Activated naive CD4-positive, alpha-beta T cell treated with Interleukin-2 at 50 U/mL for 16 hours (primary cell): ENCODE results near the gene BAG5.

Experiments used
- DNase-seq: peaks from one replicate; pipeline ENCODE4 v3.0.0-alpha.2; 2020

Gene BAG5

DNA sequence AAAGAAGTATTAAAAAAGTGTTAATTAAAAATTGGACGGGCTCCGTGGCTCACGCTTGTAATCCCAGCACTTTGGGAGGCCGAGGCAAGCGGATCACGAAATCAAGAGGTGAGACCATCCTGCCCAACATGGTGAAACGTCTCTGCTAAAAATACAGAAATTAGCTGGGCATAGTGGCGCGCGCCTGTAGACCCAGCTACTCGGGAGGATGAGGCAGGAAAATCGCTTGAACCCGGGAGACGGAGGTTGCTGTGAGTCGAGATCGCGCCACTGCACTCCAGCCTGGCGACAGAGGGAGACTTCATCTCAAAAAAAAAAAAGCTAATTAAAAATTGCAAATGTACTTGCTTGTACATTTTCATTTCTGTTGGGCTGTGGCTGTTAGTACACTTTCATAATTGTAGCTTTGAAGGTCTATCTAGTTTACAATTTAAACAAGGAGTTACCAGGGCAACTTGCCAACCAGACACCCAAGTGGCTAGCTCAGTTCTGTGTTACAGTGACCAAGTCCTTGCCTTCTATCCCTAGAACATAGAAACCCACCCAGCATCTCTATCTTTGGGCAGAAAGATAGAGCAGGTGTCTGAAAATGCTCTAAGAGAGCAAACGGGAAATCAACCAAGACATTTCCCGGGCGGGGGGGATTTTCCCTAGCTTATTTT, 1.5 kb upstream of the BAG5 start:
- DNase-seq = no peak

- no peak for DNase-seq
Observed at GRCh38 chr14:103563226-103563620, 766 bp upstream of the BAG5 start.

DNA sequence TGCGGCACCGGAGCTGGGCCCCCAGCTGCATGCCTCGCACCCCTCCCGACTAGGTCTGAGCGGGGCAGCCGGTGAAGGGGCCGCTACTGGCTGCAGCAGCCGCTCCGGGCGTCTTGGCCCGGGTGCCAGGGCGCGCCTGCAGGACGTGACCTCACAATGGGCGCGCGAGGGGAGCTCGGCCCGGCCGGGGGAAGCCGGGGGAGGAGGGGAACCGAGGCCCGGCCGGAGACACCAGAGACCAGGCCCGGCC, 353 bp downstream of the BAG5 start:
- DNase-seq = no peak

DNA sequence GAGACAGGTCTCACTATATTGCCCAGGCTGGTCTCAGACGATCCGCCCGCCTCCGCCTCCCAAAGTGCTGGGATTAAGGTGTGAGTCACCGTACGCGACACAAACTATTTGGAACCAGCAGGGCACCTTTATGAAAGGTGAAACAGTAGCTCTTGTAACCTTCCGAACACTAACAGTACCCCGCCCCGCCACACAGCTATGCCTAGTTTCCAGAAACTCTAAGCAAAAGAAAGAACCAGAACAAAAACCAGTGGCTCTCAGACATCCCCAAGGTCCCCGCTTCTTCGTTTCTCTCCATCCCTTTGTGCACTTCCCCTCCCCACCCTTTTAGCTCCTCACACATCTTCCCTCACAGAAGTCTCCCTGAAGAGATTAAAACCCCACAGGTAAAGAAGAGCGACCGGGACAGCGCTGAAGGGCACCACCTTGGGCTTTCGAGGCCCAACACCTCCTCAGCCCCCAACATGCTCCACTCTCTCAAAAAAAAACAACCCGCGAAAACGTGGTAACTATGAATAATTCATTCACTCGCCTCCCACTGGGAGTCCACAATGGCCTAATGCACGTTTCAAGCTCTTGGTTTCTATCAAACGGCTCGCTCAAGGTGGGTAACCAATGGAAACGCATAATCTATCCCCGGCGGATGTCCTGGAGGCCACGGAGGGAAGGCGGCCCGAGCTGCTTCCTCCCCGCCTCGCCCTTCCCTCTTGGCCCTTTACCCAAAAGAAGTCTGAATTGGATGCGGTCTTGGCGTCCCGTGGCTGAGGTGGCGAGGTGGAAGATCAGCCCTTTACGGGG, 877 bp downstream of the BAG5 start:
- peak; percentile 45 for DNase-seq

GRCh38 chr14:103560691-103561090, 1.8 kb downstream of the BAG5 start:
- DNase-seq = no peak

DNA sequence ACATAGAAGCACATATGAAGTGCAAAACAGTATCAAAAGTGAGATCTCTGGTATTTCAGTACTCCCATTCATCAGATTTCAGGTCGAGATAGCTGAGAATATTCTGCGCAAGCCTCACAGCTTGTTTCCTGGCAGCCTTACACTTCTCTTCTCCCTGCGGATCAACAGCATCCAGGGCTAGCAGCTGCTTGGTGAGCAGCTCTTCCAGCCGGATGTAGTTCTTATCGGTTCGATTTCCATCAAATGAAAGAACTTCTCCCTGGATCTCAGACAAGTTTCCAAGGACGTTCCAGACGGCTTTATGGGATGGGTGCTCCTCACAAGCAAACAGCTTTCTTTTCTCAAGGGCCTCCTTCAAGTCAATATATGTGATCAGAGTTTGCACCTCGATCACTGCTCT, 2.7 kb downstream of the BAG5 start:
- DNase-seq = no peak

DNA sequence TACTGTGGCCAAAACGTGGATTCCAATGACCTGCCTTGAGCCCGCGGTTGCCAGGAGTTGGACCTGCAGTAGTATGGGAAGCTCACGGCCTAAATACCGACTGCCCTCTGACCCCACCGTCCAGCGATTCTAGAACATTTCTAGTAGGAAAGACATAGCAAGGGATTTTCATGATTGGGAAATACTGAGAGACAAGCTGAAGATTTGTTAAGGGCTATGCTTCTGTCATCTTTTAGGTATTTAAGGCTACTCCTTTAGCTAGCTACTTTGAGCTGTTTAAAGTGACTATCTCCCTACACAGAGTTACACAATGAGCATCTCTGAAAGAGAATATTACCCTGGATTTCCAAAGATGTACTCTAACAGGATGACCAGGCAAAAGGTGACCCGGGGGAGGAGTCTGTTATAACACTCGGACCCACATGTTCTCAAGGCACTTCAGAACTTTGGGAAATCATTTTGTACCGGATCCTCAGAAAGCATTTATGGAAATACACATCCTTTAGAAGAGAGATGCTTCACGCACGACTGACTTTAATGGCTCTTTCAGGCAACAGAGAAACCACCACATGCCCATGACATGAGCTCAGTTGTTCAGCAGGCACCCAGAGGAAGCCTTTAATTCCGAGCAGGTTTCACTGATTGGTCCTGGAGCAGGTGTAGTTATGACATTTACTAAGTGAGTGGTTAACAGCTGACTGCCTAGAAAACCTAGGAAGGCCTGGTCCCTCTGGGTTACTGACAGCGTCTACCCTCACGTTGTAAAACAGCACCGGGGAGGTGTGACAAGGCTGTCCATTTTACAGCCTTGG, 4.2 kb downstream of the BAG5 start:
- DNase-seq = no peak

GRCh38 chr14:103556946-103557758, 5.3 kb downstream of the BAG5 start:
- no peak for DNase-seq

DNA sequence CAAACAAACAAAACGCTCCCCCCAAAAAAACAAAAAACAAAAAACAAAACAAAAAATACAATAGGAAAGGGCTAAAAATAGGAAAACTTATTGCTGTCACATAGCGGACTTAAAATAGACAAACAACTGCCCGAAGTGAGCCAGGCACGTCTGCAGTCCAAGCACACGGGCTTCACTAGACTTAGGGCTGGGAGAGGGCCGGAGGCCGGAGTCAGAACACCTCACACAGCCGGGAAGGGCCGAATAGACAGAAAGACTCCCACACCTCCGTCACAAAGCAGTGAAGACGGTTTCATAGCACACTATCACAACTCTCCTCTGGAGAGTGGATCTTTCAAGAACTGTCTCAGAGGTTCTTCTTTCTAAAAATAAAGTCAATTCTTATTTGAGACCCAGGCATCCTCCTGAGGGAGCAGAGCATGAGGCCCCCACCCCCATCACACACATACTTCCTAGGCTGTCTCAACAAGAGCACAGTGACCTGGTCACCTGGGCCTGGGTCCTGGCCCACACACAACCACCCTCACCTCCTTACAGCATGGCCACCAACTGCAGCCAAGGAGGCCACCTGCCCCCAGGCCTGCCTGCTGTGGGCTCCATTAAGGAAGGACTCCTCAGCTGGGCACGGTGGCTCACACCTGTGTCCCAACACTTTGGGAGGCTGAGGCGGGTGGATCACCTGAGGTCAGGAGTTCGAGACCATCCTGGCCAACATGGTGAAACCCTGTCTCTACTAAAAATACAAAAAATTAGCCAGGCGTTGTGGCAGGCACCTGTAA, 6.7 kb downstream of the BAG5 start:
- no peak for DNase-seq

DNA sequence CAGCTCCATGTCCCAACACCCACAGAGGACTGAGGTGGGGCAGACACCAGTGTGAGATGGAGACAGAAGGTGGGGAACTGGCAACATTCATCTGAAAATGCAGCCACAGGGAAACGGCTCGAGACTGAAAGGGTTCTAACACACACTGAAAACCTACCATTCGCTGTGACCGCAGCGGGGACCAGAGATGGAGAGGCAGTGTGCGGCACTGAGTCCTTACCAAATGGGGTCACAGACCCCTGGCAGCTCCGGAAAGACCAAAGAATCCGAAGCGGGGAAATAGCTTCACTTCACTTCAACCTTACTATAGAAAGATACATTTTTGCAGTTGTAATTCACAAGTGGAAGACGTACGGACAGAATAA, 9.6 kb downstream of the BAG5 start:
- no peak for DNase-seq

DNA sequence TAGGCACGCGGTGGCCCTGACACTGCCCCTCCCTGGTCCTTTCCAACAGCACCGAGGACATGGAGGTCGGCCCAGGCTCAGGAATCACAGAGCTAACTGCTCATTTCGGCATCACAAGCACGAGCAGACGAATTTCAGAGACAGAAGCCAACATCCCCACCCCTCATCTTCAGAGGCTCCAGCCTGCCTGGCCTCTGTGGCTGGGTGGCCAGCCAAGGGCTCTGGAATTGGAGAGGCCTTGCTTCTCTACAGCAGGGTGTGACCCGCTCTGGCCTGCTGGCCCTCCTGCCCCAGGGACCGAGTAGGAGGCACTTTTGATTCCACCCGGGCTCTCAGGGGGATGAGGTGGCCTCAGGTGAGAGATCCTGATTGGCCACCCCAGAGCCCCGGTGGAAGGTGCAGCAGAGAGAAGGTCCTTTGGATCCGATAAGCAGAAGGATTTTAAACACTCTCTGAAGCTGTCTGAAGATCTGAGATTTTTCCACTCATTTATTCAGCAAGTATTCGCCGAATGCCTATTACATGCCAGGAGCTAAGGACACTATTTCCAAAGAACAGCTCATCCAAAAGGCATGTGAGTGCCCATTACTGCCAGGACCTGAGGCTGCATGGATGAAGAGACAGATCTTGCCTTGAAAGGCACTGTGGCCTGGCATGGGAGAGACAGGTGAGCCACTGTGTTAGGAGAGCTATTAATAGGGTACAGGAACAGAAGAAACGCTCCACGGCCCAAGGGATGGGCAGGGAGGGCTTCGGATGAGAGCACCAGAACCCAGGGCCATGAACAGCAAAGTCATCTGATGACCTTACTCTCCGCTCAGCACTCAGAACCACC, 10.2 kb downstream of the BAG5 start:
- no peak for DNase-seq

DNA sequence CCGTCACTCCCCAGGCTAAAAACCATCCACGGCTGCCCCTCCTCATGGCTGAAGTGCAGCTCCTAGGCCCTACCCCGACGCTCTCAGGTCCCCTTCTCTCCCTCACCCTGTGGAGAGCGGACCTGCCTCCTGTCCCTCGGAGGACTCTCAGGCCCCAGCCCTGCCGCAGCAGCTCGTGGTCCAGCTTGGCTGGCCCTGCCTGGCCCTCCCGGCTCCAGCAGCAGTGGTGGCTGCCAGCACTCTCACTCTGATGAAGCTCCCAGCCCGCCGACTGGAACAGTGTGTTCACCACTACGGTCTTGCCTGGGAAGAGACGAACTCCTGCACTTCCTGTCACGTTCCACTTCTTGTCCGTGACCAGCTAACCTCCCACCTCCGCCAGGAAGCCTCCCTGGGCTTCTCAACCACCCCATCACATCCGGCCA, 11.1 kb downstream of the BAG5 start:
- DNase-seq = no peak

GRCh38 chr14:103550451-103551337, 11.8 kb downstream of the BAG5 start:
- no peak for DNase-seq

GRCh38 chr14:103549361-103550311, 12.8 kb downstream of the BAG5 start:
- DNase-seq = no peak

GRCh38 chr14:103548463-103549351, 13.8 kb downstream of the BAG5 start:
- DNase-seq = no peak

DNA sequence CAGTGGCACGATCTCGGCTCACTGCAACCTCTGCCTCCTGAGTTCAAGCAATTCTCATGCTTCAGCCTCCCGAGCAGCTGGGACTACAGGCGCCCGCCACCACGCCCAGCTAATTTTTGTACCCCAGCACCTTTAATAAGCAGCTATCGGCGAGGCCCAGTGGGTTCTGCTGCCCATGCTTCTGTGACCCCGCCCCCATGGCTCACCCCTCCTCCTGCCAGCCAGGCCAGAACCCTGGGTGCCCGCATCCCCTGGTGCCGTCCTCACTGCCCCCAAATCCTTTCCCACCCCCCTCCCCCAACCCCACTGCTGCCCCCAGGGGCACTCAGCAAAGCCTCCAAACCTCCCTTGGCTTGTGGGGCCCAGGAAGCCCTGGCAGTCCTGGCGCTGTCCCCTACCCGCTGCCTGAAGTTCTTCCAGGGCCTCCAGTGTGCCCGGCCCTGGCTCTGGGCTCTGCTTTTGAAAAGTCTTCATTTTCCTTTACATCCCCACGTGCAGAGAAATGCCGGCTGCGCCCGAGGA, 14.5 kb downstream of the BAG5 start:
- no peak for DNase-seq

DNA sequence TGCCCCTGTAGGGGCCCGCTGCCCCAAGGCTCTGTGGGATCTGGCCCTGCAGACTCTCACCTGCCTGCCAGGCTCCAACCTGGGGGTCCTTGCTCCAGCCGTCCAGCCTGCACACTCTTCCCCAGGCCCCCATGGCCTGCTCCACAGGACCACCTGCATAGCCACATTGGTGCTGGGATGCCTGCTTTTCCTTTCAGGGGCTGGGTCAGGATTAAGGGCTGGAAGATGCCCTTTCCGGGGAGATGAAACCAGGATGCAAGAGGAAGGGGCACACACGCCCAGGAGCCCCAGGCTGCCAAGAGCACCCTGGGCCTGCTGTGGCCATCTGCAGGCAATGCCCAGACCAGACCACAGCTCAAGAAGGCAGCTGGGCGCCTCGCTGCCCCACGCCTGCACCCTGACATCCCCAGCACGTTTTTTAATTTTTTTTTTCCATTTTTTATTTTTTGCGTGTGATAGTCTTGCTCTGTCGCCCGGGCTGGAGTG, 15.0 kb downstream of the BAG5 start:
- DNase-seq = no peak
